Vagina (tissue), 2 donors: ENCODE measurements around the gene TSPYL1.

Experiments
- CTCF ChIP-seq, 3 experiments: fragments of 450-650 bp in 2 of 3; fragments of 200-600 bp in 1 of 3; sonication (generic) in 1 of 3; IDR thresholded peaks; one replicate each; pipeline ENCODE4 v1.5.1; 2017 to 2019; ENCODE audit warnings: antibody characterized with exemption in 3 of 3, mild to moderate bottlenecking in 2 of 3, moderate library complexity in 2 of 3
- POLR2A ChIP-seq, 2 donors: fragments of 450-650 bp; IDR thresholded peaks; one replicate each; pipeline ENCODE4 v1.6.1; 2017; ENCODE audit warnings: antibody characterized with exemption in 2 of 2, mild to moderate bottlenecking in 2 of 2, moderate library complexity in 2 of 2

- TF ChIP-seq POLR2A (IDR thresholded peaks at IDR 0.05) (no peak), CTCF (IDR thresholded peaks at IDR 0.05) (no peak)
These were observed 48.2 kb upstream of the TSPYL1 start for GRCh38 chr6:116327803-116328527.
